Measurements from ENCODE around the gene ACP7.

- TF ChIP-seq CTCF (conservative IDR thresholded peaks at IDR 0.05) (no peak), EZH2 (IDR thresholded peaks at IDR 0.05; ENCODE audit: low read depth) (no peak)
Measured at GRCh38 chr19:39126312-39127187, 42.4 kb downstream of the ACP7 start.

Measured in PC-9 (cell line).